ENCODE measurements around the gene MRM3. TPM values are rescaled to one million over a fixed set of nuclear protein-coding genes. Genes with fewer than 3 reads are reported as not detected.
"Not testable (repeated sequence)": the region's sequence is repeated elsewhere in the genome, so short reads cannot be mapped to it uniquely, and the experiment has no call there.

The MRM3 gene
- total RNA-seq, 1 donor from 2014 or later = 15.9 TPM

GRCh38 chr17:746181-746580 lies 36.0 kb upstream of the MRM3 start:
- H3K27me3 Mint-ChIP-seq (ENCODE audit: unreplicated experiment) = peaks cover 14% of the 10 kb centered on the region
- TF ChIP-seq CTCF (IDR thresholded peaks at IDR 0.05; ENCODE audit: unreplicated experiment) = no peak
- DNase-seq (ENCODE audit: low spot score) = no peak
- H3K9me3 Mint-ChIP-seq (ENCODE audit: unreplicated experiment) = no peaks in the 10 kb centered on the region
- H3K4me1 Mint-ChIP-seq (ENCODE audit: unreplicated experiment) = peaks cover 8% of the 10 kb centered on the region
- H3K4me3 Mint-ChIP-seq (ENCODE audit: unreplicated experiment) = no peak overlapping the region
- H3K36me3 Mint-ChIP-seq (ENCODE audit: low read depth, unreplicated experiment) = peaks cover 62% of the 10 kb centered on the region
- no peak overlapping the region for H3K27ac Mint-ChIP-seq (ENCODE audit: unreplicated experiment)

GRCh38 chr17:746783-747629 lies 35.1 kb upstream of the MRM3 start:
- Mint-ChIP-seq H3K4me3 (ENCODE audit: unreplicated experiment) (no peak overlapping the region), H3K27me3 (ENCODE audit: unreplicated experiment) (peaks cover 14% of the 10 kb centered on the region), H3K27ac (ENCODE audit: unreplicated experiment) (no peak overlapping the region), H3K36me3 (ENCODE audit: low read depth, unreplicated experiment) (peaks cover 58% of the 10 kb centered on the region), H3K4me1 (ENCODE audit: unreplicated experiment) (peaks cover 11% of the 10 kb centered on the region), H3K9me3 (ENCODE audit: unreplicated experiment) (no peaks in the 10 kb centered on the region)
- no peak for DNase-seq (ENCODE audit: low spot score)
- no peak for TF ChIP-seq CTCF (IDR thresholded peaks at IDR 0.05; ENCODE audit: unreplicated experiment)

DNA sequence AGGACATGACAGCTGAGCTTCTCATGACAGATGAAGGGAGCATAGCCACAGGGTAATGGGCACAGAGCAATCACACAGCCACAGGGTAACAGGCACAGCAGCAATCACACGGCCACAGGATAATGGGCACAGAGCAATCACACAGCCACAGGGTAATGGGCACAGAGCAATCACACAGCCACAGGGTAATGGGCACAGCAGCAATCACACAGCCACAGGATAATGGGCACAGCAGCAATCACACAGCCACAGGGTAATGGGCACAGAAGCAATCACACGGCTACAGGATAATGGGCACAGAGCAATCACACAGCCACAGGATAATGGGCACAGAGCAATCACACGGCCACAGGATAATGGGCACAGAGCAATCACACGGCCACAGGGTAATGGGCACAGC lies 33.5 kb upstream of the MRM3 start:
- H3K9me3 Mint-ChIP-seq (ENCODE audit: unreplicated experiment); DNase-seq (ENCODE audit: low spot score): not testable (repeated sequence)
- H3K27ac Mint-ChIP-seq (ENCODE audit: unreplicated experiment) = peak overlapping the region; percentile 54
- H3K4me3 Mint-ChIP-seq (ENCODE audit: unreplicated experiment) = peak overlapping the region; percentile 38
- peaks cover 17% of the 10 kb centered on the region for H3K27me3 Mint-ChIP-seq (ENCODE audit: unreplicated experiment)
- peaks cover 13% of the 10 kb centered on the region for H3K4me1 Mint-ChIP-seq (ENCODE audit: unreplicated experiment)
- H3K36me3 Mint-ChIP-seq (ENCODE audit: low read depth, unreplicated experiment) = peaks cover 54% of the 10 kb centered on the region

DNA sequence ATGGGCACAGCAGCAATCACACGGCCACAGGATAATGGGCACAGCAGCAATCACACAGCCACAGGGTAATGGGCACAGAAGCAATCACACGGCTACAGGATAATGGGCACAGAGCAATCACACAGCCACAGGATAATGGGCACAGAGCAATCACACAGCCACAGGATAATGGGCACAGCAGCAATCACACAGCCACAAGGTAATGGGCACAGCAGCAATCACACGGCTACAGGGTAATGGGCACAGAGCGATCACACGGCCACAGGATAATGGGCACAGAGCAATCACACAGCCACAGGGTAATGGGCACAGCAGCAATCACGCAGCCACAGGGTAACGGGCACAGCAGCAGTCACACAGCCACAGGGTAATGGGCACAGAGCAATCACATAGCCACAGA lies 32.8 kb upstream of the MRM3 start:
- not testable (repeated sequence) for DNase-seq (ENCODE audit: low spot score); H3K9me3 Mint-ChIP-seq (ENCODE audit: unreplicated experiment); H3K27ac Mint-ChIP-seq (ENCODE audit: unreplicated experiment)
- Mint-ChIP-seq H3K4me3 (ENCODE audit: unreplicated experiment) (peak overlapping the region; percentile 49), H3K27me3 (ENCODE audit: unreplicated experiment) (peaks cover 15% of the 10 kb centered on the region), H3K36me3 (ENCODE audit: low read depth, unreplicated experiment) (peaks cover 48% of the 10 kb centered on the region), H3K4me1 (ENCODE audit: unreplicated experiment) (peaks cover 16% of the 10 kb centered on the region)

DNA sequence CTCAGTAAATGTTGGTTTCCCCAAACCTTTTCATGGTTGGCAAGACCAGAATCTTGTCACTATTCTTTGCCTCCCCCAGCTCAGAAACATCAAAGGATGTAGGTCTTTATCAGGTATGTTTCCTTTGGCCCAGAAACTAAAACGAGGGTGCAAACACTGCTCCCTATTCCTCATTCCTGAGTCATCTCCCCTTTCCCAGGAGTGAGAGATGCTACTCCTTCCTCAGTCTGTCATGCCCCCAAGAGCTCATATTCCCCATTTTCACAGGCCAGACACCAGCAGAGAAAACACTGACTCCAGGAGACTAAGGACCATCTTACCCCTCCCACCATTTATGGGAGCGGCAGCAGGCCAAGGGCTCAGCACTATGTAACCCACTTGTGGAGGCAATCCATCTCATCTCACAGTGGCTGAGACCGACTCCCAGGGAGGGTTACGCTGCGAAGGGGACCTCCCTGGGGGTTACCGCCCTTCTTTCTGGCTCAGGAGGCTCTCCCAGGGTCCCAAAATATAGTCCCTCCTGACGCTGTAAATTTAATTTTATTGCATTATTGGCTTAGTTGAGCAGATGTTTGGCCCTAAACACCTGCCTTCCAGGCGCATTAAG lies 31.6 kb upstream of the MRM3 start:
- Mint-ChIP-seq H3K36me3 (ENCODE audit: low read depth, unreplicated experiment) (peaks cover 43% of the 10 kb centered on the region), H3K4me3 (ENCODE audit: unreplicated experiment) (peak overlapping the region; percentile 95), H3K4me1 (ENCODE audit: unreplicated experiment) (peaks cover 16% of the 10 kb centered on the region), H3K9me3 (ENCODE audit: unreplicated experiment) (no peaks in the 10 kb centered on the region), H3K27me3 (ENCODE audit: unreplicated experiment) (peaks cover 15% of the 10 kb centered on the region), H3K27ac (ENCODE audit: unreplicated experiment) (no peak overlapping the region)
- no peak for DNase-seq (ENCODE audit: low spot score)
- TF ChIP-seq CTCF (IDR thresholded peaks at IDR 0.05; ENCODE audit: unreplicated experiment) = no peak
